Measurements from ENCODE around the gene PARD3B.

The PARD3B gene

GRCh38 chr2:204890680-204891079 is 345.4 kb downstream of the PARD3B start:
- no peak for DNase-seq (ENCODE audit: low read depth in 2 of 2)

- no peak for DNase-seq (ENCODE audit: low read depth in 2 of 2)
These were observed 346.5 kb downstream of the PARD3B start for GRCh38 chr2:204891739-204892138.

GRCh38 chr2:204892506-204893255 is 347.4 kb downstream of the PARD3B start:
- no peak for DNase-seq (ENCODE audit: low read depth in 2 of 2)

- DNase-seq (ENCODE audit: low read depth in 2 of 2) = no peak
These were observed 350.9 kb downstream of the PARD3B start for GRCh38 chr2:204896146-204896545.

GRCh38 chr2:204897561-204897960 is 352.3 kb downstream of the PARD3B start:
- no peak for DNase-seq (ENCODE audit: low read depth in 2 of 2)

GRCh38 chr2:204898928-204899640 is 353.8 kb downstream of the PARD3B start:
- DNase-seq (ENCODE audit: low read depth in 2 of 2) = no peak

- no peak for DNase-seq (ENCODE audit: low read depth in 2 of 2)
These were observed 354.7 kb downstream of the PARD3B start for GRCh38 chr2:204899983-204900382.

GRCh38 chr2:204900487-204900886 is 355.2 kb downstream of the PARD3B start:
- DNase-seq (ENCODE audit: low read depth in 2 of 2) = no peak

- no peak for DNase-seq (ENCODE audit: low read depth in 2 of 2)
These were observed 355.6 kb downstream of the PARD3B start for GRCh38 chr2:204900910-204901309.

- no peak for DNase-seq (ENCODE audit: low read depth in 2 of 2)
These were observed 356.3 kb downstream of the PARD3B start for GRCh38 chr2:204901591-204901990.

- no peak for DNase-seq (ENCODE audit: low read depth in 2 of 2)
These were observed 364.5 kb downstream of the PARD3B start for GRCh38 chr2:204909791-204910190.

- no peak for DNase-seq (ENCODE audit: low read depth in 2 of 2)
These were observed 368.0 kb downstream of the PARD3B start for GRCh38 chr2:204913312-204913711.

GRCh38 chr2:204913854-204914464 is 368.7 kb downstream of the PARD3B start:
- DNase-seq (ENCODE audit: low read depth in 2 of 2) = no peak

- no peak for DNase-seq (ENCODE audit: low read depth in 2 of 2)
These were observed 369.4 kb downstream of the PARD3B start for GRCh38 chr2:204914708-204915107.

- no peak for DNase-seq (ENCODE audit: low read depth in 2 of 2)
These were observed 371.9 kb downstream of the PARD3B start for GRCh38 chr2:204917089-204917701.

- no peak for DNase-seq (ENCODE audit: low read depth in 2 of 2)
These were observed 375.5 kb downstream of the PARD3B start for GRCh38 chr2:204920776-204921175.

- no peak for DNase-seq (ENCODE audit: low read depth in 2 of 2)
These were observed 378.7 kb downstream of the PARD3B start for GRCh38 chr2:204923957-204924356.

- no peak for DNase-seq (ENCODE audit: low read depth in 2 of 2)
These were observed 386.3 kb downstream of the PARD3B start for GRCh38 chr2:204931562-204931961.

- no peak for DNase-seq (ENCODE audit: low read depth in 2 of 2)
These were observed 388.6 kb downstream of the PARD3B start for GRCh38 chr2:204933735-204934374.

- DNase-seq (ENCODE audit: low read depth in 2 of 2) = no peak
These were observed 399.7 kb downstream of the PARD3B start for GRCh38 chr2:204944927-204945326.

- DNase-seq (ENCODE audit: low read depth in 2 of 2) = no peak
These were observed 400.1 kb downstream of the PARD3B start for GRCh38 chr2:204945376-204945775.

GRCh38 chr2:204946892-204947291 is 401.6 kb downstream of the PARD3B start:
- DNase-seq (ENCODE audit: low read depth in 2 of 2) = no peak
